ENCODE data around the gene SORCS2. TPM values are rescaled to one million over a fixed set of nuclear protein-coding genes. Genes with fewer than 3 reads are reported as not detected.
A peak's percentile ranks its signal among the peaks of the same experiment; 100 is the strongest.

SORCS2 gene
- total and polyA plus RNA-seq, 2 of the 13 experiments (the other 11 are each of a cell fraction or from before 2014, with no cell fraction given): 0.82 to 1.0 TPM

- ATAC-seq (peak; percentile 63; the same call in 2 of the 3 replicates), DNase-seq (ENCODE audit: low spot score) (no peak), FAIRE-seq (no peak)
- Histone ChIP-seq H2AFZ (ENCODE audit: low read length) (no peak overlapping the region), H3K9ac (ENCODE audit: insufficient read depth, low read depth, low read length) (no peak overlapping the region), H3K4me3 (replicated peaks in 1 of 3; ENCODE audit: insufficient read depth in 1 of 3, low read depth in 2 of 3, low read length in 3 of 3) (no peak overlapping the region), H3K4me2 (ENCODE audit: low read depth, low read length) (no peak overlapping the region), H3K27me3 (ENCODE audit: control insufficient read depth in 1 of 2, insufficient read depth in 2 of 2, low read length in 2 of 2) (peaks cover 11 to 70% of the 10 kb centered on the region in 2 experiments; a peak in 4 of 5 replicates), H3K9me3 (ENCODE audit: low read length) (no peaks in the 10 kb centered on the region), H4K20me1 (ENCODE audit: insufficient read depth, low read length) (peaks cover 3% of the 10 kb centered on the region; the same call in 1 of the 2 replicates), H3K4me1 (ENCODE audit: insufficient read depth, low read length) (no peaks in the 10 kb centered on the region), H3K27ac (ENCODE audit: extremely low read length, insufficient read depth, low read length) (no peak overlapping the region), H3K36me3 (replicated peaks in 1 of 2; ENCODE audit: control insufficient read depth in 1 of 2, insufficient read depth in 2 of 2, low read length in 2 of 2) (no peaks in the 10 kb centered on the region), H3K79me2 (ENCODE audit: insufficient read depth, low read length) (no peaks in the 10 kb centered on the region)
- intact Hi-C loops (cut with micrococcal nuclease; ENCODE audit: unreplicated experiment) (loop anchor here (1.0 kb wide), 1 partner anchor 104 kb away; the partner anchor contains the start of gene SORCS2), in situ Hi-C loops (cut with HindIII; ENCODE audit: extremely low pct_ligation_motif_present, low pct_unique_long_range_greater_than_20kb) (no loop called here)
- ChIA-PET CTCF (ENCODE audit: low intra/inter-chr PET ratio, low total read pairs) (interaction anchor here (0.8 to 1.1 kb wide), 2 partner anchors 102 to 104 kb away, joined by 3 to 4 read pairs; partner anchors contain the start of gene SORCS2), POLR2A (no interaction called here)
- WGBS (ENCODE audit: low lambda C conversion rate): 28% methylated on average over 11 of the region's 19 CpGs
- no TSS peak for BruUV-seq (replicated peaks)
- TF ChIP-seq STAG1 (CRISPR knock-in tag; IDR thresholded peaks at IDR 0.05): peak; percentile 80
- TF ChIP-seq, protein P1, sequence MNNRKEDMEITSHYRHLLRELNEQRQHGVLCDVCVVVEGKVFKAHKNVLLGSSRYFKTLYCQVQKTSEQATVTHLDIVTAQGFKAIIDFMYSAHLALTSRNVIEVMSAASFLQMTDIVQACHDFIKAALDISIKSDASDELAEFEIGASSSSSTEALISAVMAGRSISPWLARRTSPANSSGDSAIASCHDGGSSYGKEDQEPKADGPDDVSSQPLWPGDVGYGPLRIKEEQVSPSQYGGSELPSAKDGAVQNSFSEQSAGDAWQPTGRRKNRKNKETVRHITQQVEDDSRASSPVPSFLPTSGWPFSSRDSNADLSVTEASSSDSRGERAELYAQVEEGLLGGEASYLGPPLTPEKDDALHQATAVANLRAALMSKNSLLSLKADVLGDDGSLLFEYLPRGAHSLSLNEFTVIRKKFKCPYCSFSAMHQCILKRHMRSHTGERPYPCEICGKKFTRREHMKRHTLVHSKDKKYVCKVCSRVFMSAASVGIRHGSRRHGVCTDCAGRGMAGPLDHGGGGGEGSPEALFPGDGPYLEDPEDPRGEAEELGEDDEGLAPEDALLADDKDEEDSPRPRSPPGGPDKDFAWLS (CRISPR knock-in tag; IDR thresholded peaks at IDR 0.05; ENCODE audit: borderline replicate concordance): no peak
- TF ChIP-seq SAFB2 (CRISPR knock-in tag; IDR thresholded peaks at IDR 0.05; ENCODE audit: borderline replicate concordance, low read depth): no peak
- 0 out of 2 replicates have a peak, but pooled peaks have one; percentile 10 for TF ChIP-seq IRF9 (CRISPR knock-in tag; IDR thresholded peaks at IDR 0.05; ENCODE audit: borderline replicate concordance)
- TF ChIP-seq SMC3 (IDR thresholded peaks at IDR 0.05; ENCODE audit: low read length): 0 out of 2 replicates have a peak, but pooled peaks have one; percentile 8
- no peak for TF ChIP-seq ZNF780A (CRISPR knock-in tag; IDR thresholded peaks at IDR 0.05)
- TF ChIP-seq, protein P2, sequence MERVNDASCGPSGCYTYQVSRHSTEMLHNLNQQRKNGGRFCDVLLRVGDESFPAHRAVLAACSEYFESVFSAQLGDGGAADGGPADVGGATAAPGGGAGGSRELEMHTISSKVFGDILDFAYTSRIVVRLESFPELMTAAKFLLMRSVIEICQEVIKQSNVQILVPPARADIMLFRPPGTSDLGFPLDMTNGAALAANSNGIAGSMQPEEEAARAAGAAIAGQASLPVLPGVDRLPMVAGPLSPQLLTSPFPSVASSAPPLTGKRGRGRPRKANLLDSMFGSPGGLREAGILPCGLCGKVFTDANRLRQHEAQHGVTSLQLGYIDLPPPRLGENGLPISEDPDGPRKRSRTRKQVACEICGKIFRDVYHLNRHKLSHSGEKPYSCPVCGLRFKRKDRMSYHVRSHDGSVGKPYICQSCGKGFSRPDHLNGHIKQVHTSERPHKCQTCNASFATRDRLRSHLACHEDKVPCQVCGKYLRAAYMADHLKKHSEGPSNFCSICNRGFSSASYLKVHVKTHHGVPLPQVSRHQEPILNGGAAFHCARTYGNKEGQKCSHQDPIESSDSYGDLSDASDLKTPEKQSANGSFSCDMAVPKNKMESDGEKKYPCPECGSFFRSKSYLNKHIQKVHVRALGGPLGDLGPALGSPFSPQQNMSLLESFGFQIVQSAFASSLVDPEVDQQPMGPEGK (CRISPR knock-in tag; IDR thresholded peaks at IDR 0.05): peak; percentile 55; the same call in 1 of the 2 replicates
- peak; percentile 74 for TF ChIP-seq CTCF (CRISPR knock-in tag; IDR thresholded peaks at IDR 0.05)
- peak; percentile 59 for TF ChIP-seq RAD21 (CRISPR knock-in tag; IDR thresholded peaks at IDR 0.05)
- TF ChIP-seq ZNF263 (CRISPR knock-in tag; IDR thresholded peaks at IDR 0.05): peak; percentile 91
- TF ChIP-seq KDM4B (CRISPR knock-in tag; IDR thresholded peaks at IDR 0.05): no peak
- no peak for TF ChIP-seq ZNF383 (CRISPR knock-in tag; IDR thresholded peaks at IDR 0.05; ENCODE audit: borderline replicate concordance)
- TF ChIP-seq ZNF674 (CRISPR knock-in tag; IDR thresholded peaks at IDR 0.05; ENCODE audit: low read depth): no peak
- no peak for TF ChIP-seq FLYWCH1 (CRISPR knock-in tag; IDR thresholded peaks at IDR 0.05)
Measured at GRCh38 chr4:7295911-7296660, 103.7 kb downstream of the SORCS2 start.
